ENCODE results near the gene CAPN5. TPM values are rescaled to one million over a fixed set of nuclear protein-coding genes. Genes with fewer than 3 reads are reported as not detected.

Gene CAPN5
- total and polyA plus RNA-seq, 2 of the 13 experiments (the other 11 are each of a cell fraction or from before 2014, with no cell fraction given), result 0.27 to 1.2 TPM

DNA sequence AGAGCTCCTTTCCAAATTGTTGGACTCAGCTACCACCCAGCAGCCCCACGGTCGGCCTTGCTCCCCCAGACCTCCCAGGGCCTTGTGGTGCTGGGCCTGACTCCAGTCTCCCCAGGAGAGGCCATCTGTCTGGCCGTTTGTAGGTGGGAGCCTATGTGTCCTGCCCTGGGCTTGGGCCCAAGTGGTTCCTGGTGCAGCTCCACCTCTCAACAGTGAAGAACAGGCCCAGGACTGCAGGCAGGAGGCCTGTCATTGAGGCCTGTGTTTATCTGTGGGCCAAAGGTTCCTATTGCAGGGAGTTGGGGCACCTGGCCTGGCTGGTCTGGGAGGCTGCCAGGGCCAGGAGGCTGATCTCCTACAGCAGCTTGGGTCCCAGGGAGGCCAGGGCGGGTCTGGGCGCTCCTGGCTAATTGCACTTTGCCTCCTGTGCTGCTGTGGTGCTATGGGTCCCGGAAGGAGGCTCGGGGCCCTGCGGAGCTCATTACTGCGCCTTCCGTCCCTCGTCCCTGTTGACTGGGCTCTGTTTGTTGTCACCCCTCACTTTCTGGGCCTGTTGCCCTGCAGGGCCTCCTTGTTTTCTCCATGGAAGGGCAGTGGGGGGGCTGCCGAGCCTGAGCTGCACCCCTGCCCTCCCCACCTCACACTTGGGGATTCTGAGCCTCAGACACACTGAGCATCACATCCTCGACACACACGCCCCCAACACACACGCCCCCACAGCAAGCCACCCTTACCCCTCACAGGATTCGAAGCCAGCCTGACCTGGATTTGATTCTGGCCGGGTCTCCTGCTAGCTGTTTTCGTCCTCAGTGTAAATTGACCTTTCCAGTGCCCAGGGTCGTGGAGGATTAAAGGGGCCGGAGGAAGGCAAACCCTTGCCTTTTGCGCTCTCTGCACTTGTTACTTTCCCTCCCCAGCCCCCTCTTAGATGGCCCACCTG, 29.1 kb downstream of the CAPN5 start (continued):
- TF ChIP-seq HCFC1 (IDR thresholded peaks at IDR 0.05; ENCODE audit: low read depth, low read length) (no peak), FOXC1 (CRISPR knock-in tag; IDR thresholded peaks at IDR 0.05; ENCODE audit: borderline replicate concordance) (no peak), ELF4 (CRISPR knock-in tag; IDR thresholded peaks at IDR 0.05; ENCODE audit: borderline replicate concordance) (peak; percentile 54; the same call in 1 of the 2 replicates), RFXAP (CRISPR knock-in tag; IDR thresholded peaks at IDR 0.05; ENCODE audit: borderline replicate concordance) (peak; percentile 63; the same call in 1 of the 2 replicates), NCOA1 (CRISPR knock-in tag; IDR thresholded peaks at IDR 0.05) (no peak), MXD4 (CRISPR knock-in tag; IDR thresholded peaks at IDR 0.05) (0 out of 2 replicates have a peak, but pooled peaks have one; percentile 19), ZMAT3 (CRISPR knock-in tag; conservative IDR thresholded peaks at IDR 0.05) (0 out of 2 replicates have a peak, but pooled peaks have one; percentile 34), BRD4 (CRISPR knock-in tag; IDR thresholded peaks at IDR 0.05) (peak; percentile 88; the same call in 1 of the 2 replicates), TBP (CRISPR knock-in tag; IDR thresholded peaks at IDR 0.05) (no peak), ZNF331 (CRISPR knock-in tag; IDR thresholded peaks at IDR 0.05) (peak; percentile 43; the same call in 1 of the 2 replicates), TBL1XR1 (IDR thresholded peaks at IDR 0.05; ENCODE audit: borderline replicate concordance, low read length, partially characterized antibody) (no peak), SKI (IDR thresholded peaks at IDR 0.05; ENCODE audit: partially characterized antibody) (no peak), HNRNPL (IDR thresholded peaks at IDR 0.05; ENCODE audit: low read depth, low read length) (peak; percentile 88), SRSF1 (optimal IDR thresholded peaks at IDR 0.05; ENCODE audit: low read depth, low read length) (peak; percentile 31), MYNN (CRISPR knock-in tag; IDR thresholded peaks at IDR 0.05; ENCODE audit: low read depth) (0 out of 2 replicates have a peak, but pooled peaks have one; percentile 65), ZNF790 (CRISPR knock-in tag; IDR thresholded peaks at IDR 0.05; ENCODE audit: borderline replicate concordance) (no peak), MEF2D (CRISPR knock-in tag; IDR thresholded peaks at IDR 0.05) (peak; percentile 68; the same call in 1 of the 2 replicates), NFYC (CRISPR knock-in tag; IDR thresholded peaks at IDR 0.05) (peak; percentile 32; the same call in 1 of the 2 replicates), CEBPG (CRISPR knock-in tag; IDR thresholded peaks at IDR 0.05) (peak; percentile 57), SCMH1 (CRISPR knock-in tag; IDR thresholded peaks at IDR 0.05; ENCODE audit: borderline replicate concordance) (no peak)
- TF ChIP-seq, protein P1, sequence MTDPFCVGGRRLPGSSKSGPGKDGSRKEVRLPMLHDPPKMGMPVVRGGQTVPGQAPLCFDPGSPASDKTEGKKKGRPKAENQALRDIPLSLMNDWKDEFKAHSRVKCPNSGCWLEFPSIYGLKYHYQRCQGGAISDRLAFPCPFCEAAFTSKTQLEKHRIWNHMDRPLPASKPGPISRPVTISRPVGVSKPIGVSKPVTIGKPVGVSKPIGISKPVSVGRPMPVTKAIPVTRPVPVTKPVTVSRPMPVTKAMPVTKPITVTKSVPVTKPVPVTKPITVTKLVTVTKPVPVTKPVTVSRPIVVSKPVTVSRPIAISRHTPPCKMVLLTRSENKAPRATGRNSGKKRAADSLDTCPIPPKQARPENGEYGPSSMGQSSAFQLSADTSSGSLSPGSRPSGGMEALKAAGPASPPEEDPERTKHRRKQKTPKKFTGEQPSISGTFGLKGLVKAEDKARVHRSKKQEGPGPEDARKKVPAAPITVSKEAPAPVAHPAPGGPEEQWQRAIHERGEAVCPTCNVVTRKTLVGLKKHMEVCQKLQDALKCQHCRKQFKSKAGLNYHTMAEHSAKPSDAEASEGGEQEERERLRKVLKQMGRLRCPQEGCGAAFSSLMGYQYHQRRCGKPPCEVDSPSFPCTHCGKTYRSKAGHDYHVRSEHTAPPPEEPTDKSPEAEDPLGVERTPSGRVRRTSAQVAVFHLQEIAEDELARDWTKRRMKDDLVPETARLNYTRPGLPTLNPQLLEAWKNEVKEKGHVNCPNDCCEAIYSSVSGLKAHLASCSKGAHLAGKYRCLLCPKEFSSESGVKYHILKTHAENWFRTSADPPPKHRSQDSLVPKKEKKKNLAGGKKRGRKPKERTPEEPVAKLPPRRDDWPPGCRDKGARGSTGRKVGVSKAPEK (CRISPR knock-in tag; IDR thresholded peaks at IDR 0.05; ENCODE audit: borderline replicate concordance), result 0 out of 2 replicates have a peak, but pooled peaks have one; percentile 50
- TF ChIP-seq, protein P2, sequence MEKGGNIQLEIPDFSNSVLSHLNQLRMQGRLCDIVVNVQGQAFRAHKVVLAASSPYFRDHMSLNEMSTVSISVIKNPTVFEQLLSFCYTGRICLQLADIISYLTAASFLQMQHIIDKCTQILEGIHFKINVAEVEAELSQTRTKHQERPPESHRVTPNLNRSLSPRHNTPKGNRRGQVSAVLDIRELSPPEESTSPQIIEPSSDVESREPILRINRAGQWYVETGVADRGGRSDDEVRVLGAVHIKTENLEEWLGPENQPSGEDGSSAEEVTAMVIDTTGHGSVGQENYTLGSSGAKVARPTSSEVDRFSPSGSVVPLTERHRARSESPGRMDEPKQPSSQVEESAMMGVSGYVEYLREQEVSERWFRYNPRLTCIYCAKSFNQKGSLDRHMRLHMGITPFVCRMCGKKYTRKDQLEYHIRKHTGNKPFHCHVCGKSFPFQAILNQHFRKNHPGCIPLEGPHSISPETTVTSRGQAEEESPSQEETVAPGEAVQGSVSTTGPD (CRISPR knock-in tag; IDR thresholded peaks at IDR 0.05), result no peak
- TF ChIP-seq, protein P3, sequence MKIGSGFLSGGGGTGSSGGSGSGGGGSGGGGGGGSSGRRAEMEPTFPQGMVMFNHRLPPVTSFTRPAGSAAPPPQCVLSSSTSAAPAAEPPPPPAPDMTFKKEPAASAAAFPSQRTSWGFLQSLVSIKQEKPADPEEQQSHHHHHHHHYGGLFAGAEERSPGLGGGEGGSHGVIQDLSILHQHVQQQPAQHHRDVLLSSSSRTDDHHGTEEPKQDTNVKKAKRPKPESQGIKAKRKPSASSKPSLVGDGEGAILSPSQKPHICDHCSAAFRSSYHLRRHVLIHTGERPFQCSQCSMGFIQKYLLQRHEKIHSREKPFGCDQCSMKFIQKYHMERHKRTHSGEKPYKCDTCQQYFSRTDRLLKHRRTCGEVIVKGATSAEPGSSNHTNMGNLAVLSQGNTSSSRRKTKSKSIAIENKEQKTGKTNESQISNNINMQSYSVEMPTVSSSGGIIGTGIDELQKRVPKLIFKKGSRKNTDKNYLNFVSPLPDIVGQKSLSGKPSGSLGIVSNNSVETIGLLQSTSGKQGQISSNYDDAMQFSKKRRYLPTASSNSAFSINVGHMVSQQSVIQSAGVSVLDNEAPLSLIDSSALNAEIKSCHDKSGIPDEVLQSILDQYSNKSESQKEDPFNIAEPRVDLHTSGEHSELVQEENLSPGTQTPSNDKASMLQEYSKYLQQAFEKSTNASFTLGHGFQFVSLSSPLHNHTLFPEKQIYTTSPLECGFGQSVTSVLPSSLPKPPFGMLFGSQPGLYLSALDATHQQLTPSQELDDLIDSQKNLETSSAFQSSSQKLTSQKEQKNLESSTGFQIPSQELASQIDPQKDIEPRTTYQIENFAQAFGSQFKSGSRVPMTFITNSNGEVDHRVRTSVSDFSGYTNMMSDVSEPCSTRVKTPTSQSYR (CRISPR knock-in tag; IDR thresholded peaks at IDR 0.05; ENCODE audit: borderline replicate concordance), result 0 out of 2 replicates have a peak, but pooled peaks have one; percentile 22

Data from HepG2 (cell line).